OCI-LY3 (cell line): ENCODE measurements around the gene PRDX5.
A peak's percentile ranks its signal among the peaks of the same experiment; 100 is the strongest.

Experiments used
- H2AFZ ChIP-seq: fragments of 200-600, 300-600 bp; shearing (Covaris generic); 2 replicates; pipeline ENCODE4 v1.6.0; 2014; ENCODE audit warnings: antibody characterized with exemption, low read depth, low read length
- H3K27ac ChIP-seq: fragments of 200-600, 300-600 bp; sonication (generic); 2 replicates; pipeline ENCODE4 v1.5.1; 2014; ENCODE audit warnings: mild to moderate bottlenecking, low read length, moderate library complexity, mixed read lengths
- H3K27me3 ChIP-seq: fragments of 200-600, 300-600 bp; sonication (generic); 2 replicates; pipeline ENCODE4 v1.6.1; 2014; ENCODE audit warnings: low read depth, low read length, mixed read lengths
- H3K36me3 ChIP-seq: fragments of 200-600, 300-600 bp; sonication (generic); replicated peaks from 2 replicates; pipeline ENCODE3; 2014; ENCODE audit warnings: low read depth, low read length, mixed read lengths
- H3K4me1 ChIP-seq: fragments of 300-600, 200-600 bp; sonication (generic); 2 replicates; pipeline ENCODE4 v1.6.1; 2014; ENCODE audit warnings: low read length, mixed read lengths
- H3K4me2 ChIP-seq: fragments of 200-600, 300-600 bp; sonication (generic); 2 replicates; pipeline ENCODE4 v1.6.1; 2014; ENCODE audit warnings: low read length, mixed read lengths
- H3K4me3 ChIP-seq: fragments of 300-600, 200-600 bp; sonication (generic); 2 replicates; pipeline ENCODE4 v1.5.1; 2014; ENCODE audit warnings: antibody characterized with exemption, mild to moderate bottlenecking, low read length, moderate library complexity
- H3K79me2 ChIP-seq: fragments of 300-600, 200-600 bp; shearing (Covaris generic); 2 replicates; pipeline ENCODE4 v1.6.1; 2014; ENCODE audit warnings: mild to moderate bottlenecking, low read length, mixed read lengths
- H3K9ac ChIP-seq: fragments of 300-600, 200-600 bp; shearing (Covaris generic); 2 replicates; pipeline ENCODE4 v1.6.0; 2014; ENCODE audit warnings: mild to moderate bottlenecking, low read length, moderate library complexity
- H3K9me3 ChIP-seq: fragments of 200-600, 300-600 bp; shearing (Covaris generic); 2 replicates; pipeline ENCODE4 v1.6.1; 2014; ENCODE audit warnings: low read length, mixed read lengths; ENCODE audit not compliant: insufficient read depth
- H4K20me1 ChIP-seq: fragments of 200-600, 300-600 bp; sonication (generic); 2 replicates; pipeline ENCODE4 v1.6.1; 2016; ENCODE audit warnings: low read length, mixed read lengths; ENCODE audit not compliant: insufficient read depth
- CTCF ChIP-seq: fragments of 200-600, 300-600 bp; sonication (generic); IDR thresholded peaks from 2 replicates; pipeline ENCODE4 v1.5.1; 2014; ENCODE audit warnings: antibody characterized with exemption, low read length, low read depth
- EZH2phosphoT487 ChIP-seq: fragments of 200-600 bp; shearing (Covaris generic); IDR thresholded peaks from 2 replicates; pipeline ENCODE4 v1.6.1; 2018; ENCODE audit warnings: antibody characterized with exemption, mixed run types, low read depth

The PRDX5 gene

DNA sequence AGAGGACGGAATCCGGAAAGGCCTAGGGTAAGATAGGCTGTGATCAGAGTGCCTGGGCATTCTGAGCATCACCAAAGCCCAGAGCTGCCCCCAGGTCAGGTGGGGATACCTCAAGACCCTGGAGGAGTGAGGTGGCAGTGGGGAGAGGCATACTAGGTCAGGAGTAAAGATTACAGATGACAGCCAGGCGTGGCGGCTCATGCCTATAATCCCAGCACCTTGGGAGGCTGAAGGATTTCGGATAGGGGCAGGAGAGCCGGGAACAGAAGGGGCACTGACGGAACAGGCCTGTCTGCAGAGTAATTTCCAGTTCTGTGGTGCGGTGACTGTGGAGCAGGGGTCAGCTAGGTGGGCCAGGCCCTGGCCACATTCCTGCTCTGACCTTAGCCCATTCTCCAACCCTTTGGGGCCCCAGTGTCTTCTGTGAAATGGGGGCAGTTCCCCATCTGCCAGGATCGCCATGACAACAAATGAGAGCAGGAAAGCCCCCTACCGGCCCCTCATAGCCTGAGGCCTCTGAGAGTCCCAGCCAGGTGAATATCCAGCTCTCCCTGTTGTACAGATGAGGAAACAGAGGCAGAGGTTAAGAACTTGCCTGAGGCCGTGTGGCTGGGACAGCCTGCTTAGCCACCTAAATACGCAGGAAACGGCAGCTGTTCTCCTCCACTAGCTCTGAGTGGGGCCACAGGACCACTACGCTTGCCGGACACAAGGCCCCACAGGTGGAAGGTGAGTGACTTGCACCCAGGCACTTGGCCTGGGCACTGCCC is 42.7 kb upstream of the PRDX5 start:
- Histone ChIP-seq H3K4me2 (peak overlapping the region; percentile 5; the same call in 1 of the 2 replicates), H3K27ac (no peak overlapping the region), H3K79me2 (peaks cover 13% of the 10 kb centered on the region), H3K27me3 (no peaks in the 10 kb centered on the region), H3K4me3 (no peak overlapping the region), H4K20me1 (no peaks in the 10 kb centered on the region), H3K36me3 (peaks cover 12% of the 10 kb centered on the region), H2AFZ (no peak overlapping the region), H3K9ac (no peak overlapping the region), H3K4me1 (peaks cover 21% of the 10 kb centered on the region; the same call in 1 of the 2 replicates), H3K9me3 (no peaks in the 10 kb centered on the region)
- TF ChIP-seq EZH2phosphoT487 (no peak), CTCF (no peak)

GRCh38 chr11:64275841-64276240 is 42.1 kb upstream of the PRDX5 start:
- Histone ChIP-seq H3K36me3 (peaks cover 12% of the 10 kb centered on the region), H3K4me1 (peaks cover 21% of the 10 kb centered on the region; the same call in 1 of the 2 replicates), H3K4me2 (no peak overlapping the region), H3K27me3 (no peaks in the 10 kb centered on the region), H4K20me1 (no peaks in the 10 kb centered on the region), H3K79me2 (peaks cover 13% of the 10 kb centered on the region), H3K27ac (no peak overlapping the region), H3K9me3 (no peaks in the 10 kb centered on the region), H3K4me3 (no peak overlapping the region), H3K9ac (no peak overlapping the region), H2AFZ (no peak overlapping the region)
- TF ChIP-seq CTCF (no peak), EZH2phosphoT487 (no peak)

DNA sequence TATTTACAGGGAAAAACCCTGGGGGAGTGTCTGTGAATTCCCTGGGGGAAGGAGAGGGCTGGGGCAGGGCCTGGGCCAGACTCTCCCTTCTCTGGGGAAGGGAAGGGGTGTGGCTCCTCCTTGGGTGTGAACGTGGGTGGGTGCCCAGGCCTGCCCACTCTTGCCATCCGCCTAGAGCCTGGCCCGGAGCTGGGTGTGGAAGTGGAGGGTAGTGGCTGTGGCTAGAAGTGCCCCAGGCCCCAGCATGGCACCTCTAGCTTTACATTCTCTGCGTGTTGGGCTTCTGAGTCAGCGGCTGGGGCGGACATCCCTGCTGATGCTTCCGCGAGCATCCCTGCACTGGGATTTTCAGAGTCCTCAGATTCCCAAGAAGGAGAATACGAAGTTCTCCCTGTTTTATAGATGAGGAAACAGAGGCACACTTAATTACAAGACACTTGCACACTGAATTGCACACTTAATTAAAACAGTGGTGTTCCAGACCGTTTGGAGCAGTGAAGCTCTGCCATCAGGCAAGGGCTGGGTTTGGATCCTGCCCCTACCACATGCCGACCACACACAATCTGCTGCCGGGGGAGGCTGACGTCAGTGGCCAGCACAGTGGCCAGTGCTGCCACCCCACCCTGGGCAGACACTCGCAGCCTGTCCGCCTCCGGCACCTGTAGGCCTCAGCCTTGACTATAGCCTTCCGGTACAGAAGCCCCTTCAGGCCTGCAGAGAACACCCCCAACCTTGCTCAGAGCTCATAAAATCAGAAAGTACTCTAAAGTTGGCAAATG is 41.1 kb upstream of the PRDX5 start:
- H3K36me3 ChIP-seq, result peaks cover 12% of the 10 kb centered on the region
- no peak overlapping the region for H2AFZ ChIP-seq
- H3K9ac ChIP-seq, result no peak overlapping the region
- peaks cover 9% of the 10 kb centered on the region for H3K79me2 ChIP-seq
- H3K27me3 ChIP-seq, result no peaks in the 10 kb centered on the region
- H4K20me1 ChIP-seq, result no peaks in the 10 kb centered on the region
- no peak overlapping the region for H3K4me2 ChIP-seq
- no peak overlapping the region for H3K4me3 ChIP-seq
- no peaks in the 10 kb centered on the region for H3K9me3 ChIP-seq
- H3K27ac ChIP-seq, result no peak overlapping the region
- H3K4me1 ChIP-seq, result peaks cover 19% of the 10 kb centered on the region; the same call in 1 of the 2 replicates
- no peak for TF ChIP-seq EZH2phosphoT487
- no peak for TF ChIP-seq CTCF

GRCh38 chr11:64278576-64279190 is 39.2 kb upstream of the PRDX5 start:
- Histone ChIP-seq H3K4me3 (no peak overlapping the region), H3K27ac (no peak overlapping the region), H2AFZ (no peak overlapping the region), H3K9me3 (no peaks in the 10 kb centered on the region), H3K79me2 (peaks cover 5% of the 10 kb centered on the region; the same call in 1 of the 2 replicates), H3K27me3 (no peaks in the 10 kb centered on the region), H4K20me1 (no peaks in the 10 kb centered on the region), H3K9ac (no peak overlapping the region), H3K36me3 (peaks cover 18% of the 10 kb centered on the region), H3K4me1 (peaks cover 13% of the 10 kb centered on the region; the same call in 1 of the 2 replicates), H3K4me2 (no peak overlapping the region)
- TF ChIP-seq CTCF, result no peak
- no peak for TF ChIP-seq EZH2phosphoT487
